Panc1 (cell line): ENCODE measurements around the gene MGME1. TPM values are rescaled to one million over a fixed set of nuclear protein-coding genes. Genes with fewer than 3 reads are reported as not detected.

Experiments used
- ATAC-seq: fragments of 200-7000 bp; cut with Tn5 transposase; 2 replicates; pipeline ENCODE4 v1.9.1; 2020; ENCODE audit warnings: mild to moderate bottlenecking, moderate library complexity
- BruUV-seq: library from RNA; stranded (reverse); fragments of 400-500 nt; replicated peaks from 2 replicates; lab custom pipeline; 2021; lab: Mats Ljungman, UMichigan
- CTCF ChIA-PET: fragments of 300-600 bp; sonication (Branson Sonifier 250); formaldehyde crosslinking; loops from one replicate; lab custom pipeline; 2022; ENCODE audit warnings: antibody characterized with exemption; lab: Charles Lee
- POLR2A ChIA-PET: fragments of 300-600 bp; sonication (Branson Sonifier 250); formaldehyde crosslinking; loops from one replicate; lab custom pipeline; 2022; ENCODE audit warnings: antibody characterized with exemption; lab: Charles Lee
- DNase-seq: peaks from one replicate; pipeline ENCODE4 v3.0.0-alpha.2; 2010; ENCODE audit warnings: low read depth, low spot score
- H3K27ac ChIP-seq: 2 replicates; pipeline ENCODE4 v1.5.1; 2011; ENCODE audit warnings: mild to moderate bottlenecking, low read length, inconsistent platforms
- H3K27me3 ChIP-seq: fragments of 200-500 bp; sonication (Bioruptor generic); 2 replicates; pipeline ENCODE4 v1.6.0; 2014; ENCODE audit warnings: low read length, inconsistent platforms; ENCODE audit not compliant: control insufficient read depth, insufficient read depth
- H3K36me3 ChIP-seq: fragments of 200-500 bp; sonication (Bioruptor generic); 2 replicates; pipeline ENCODE4 v1.5.1; 2014; ENCODE audit warnings: inconsistent platforms, mild to moderate bottlenecking, low read length, moderate library complexity; ENCODE audit not compliant: control insufficient read depth, insufficient read depth
- H3K4me1 ChIP-seq: 2 replicates; pipeline ENCODE4 v1.5.1; 2011; ENCODE audit warnings: inconsistent platforms, mild to moderate bottlenecking, low read length, moderate library complexity; ENCODE audit not compliant: control insufficient read depth, insufficient read depth
- H3K4me3 ChIP-seq, 2 experiments: 2 replicates each; pipeline ENCODE4 v1.5.1; 2011 to 2012; ENCODE audit warnings: low read depth in 2 of 2, low read length in 2 of 2, mild to moderate bottlenecking in 2 of 2, inconsistent platforms in 1 of 2, moderate library complexity in 1 of 2
- H3K9me3 ChIP-seq: fragments of 200-500 bp; sonication (Bioruptor generic); 2 replicates; pipeline ENCODE4 v1.5.1; 2014; ENCODE audit warnings: low read depth, mild to moderate bottlenecking, inconsistent platforms, low read length, moderate library complexity; ENCODE audit not compliant: control insufficient read depth, insufficient read depth
- CTCF ChIP-seq: fragments of 450-650 bp; IDR thresholded peaks from 2 replicates; pipeline ENCODE4 v1.5.1; 2017; ENCODE audit warnings: mild to moderate bottlenecking
- POLR2AphosphoS5 ChIP-seq: IDR thresholded peaks from 2 replicates; pipeline ENCODE4 v1.6.1; 2012; ENCODE audit warnings: mild to moderate bottlenecking, low read depth, low read length, moderate library complexity
- SIN3A ChIP-seq: IDR thresholded peaks from 2 replicates; pipeline ENCODE4 v1.6.1; 2012; ENCODE audit warnings: low read depth, mild to moderate bottlenecking, low read length, moderate library complexity, borderline replicate concordance; ENCODE audit not compliant: insufficient read depth
- TCF7L2 ChIP-seq: IDR thresholded peaks from 2 replicates; pipeline ENCODE4 v1.6.1; 2011; ENCODE audit warnings: mild to moderate bottlenecking, low read depth, low read length, inconsistent platforms
- in situ Hi-C: cut with HindIII; loops from 2 replicates; pipeline ENCODE4 v1.10.0; 2016; ENCODE audit warnings: low sequenced_read_pairs, low pct_unique_long_range_greater_than_20kb
- intact Hi-C: fragments of 100-400 bp; cut with micrococcal nuclease; formaldehyde crosslinking; loops from one replicate; pipeline ENCODE4 v1.10.0; 2022; ENCODE audit not compliant: unreplicated experiment
- total RNA-seq: library from RNA; stranded (reverse); gene quantifications from one replicate; pipeline ENCODE4 v1.2.1, GENCODE V29; 2021; ENCODE audit not compliant: unreplicated experiment
- TF ChIP-seq, protein P1 (sequence below), 2 experiments: IDR thresholded peaks; 2 replicates each; pipeline ENCODE4 v1.6.1; 2011 to 2012; ENCODE audit warnings: low read depth in 2 of 2, control low read depth in 1 of 2, low read length in 1 of 2, mild to moderate bottlenecking in 1 of 2, moderate library complexity in 1 of 2; ENCODE audit not compliant: insufficient read depth in 1 of 2

Gene MGME1
- total RNA-seq, 1 experiment from 2014 or later: 27.0 TPM

DNA sequence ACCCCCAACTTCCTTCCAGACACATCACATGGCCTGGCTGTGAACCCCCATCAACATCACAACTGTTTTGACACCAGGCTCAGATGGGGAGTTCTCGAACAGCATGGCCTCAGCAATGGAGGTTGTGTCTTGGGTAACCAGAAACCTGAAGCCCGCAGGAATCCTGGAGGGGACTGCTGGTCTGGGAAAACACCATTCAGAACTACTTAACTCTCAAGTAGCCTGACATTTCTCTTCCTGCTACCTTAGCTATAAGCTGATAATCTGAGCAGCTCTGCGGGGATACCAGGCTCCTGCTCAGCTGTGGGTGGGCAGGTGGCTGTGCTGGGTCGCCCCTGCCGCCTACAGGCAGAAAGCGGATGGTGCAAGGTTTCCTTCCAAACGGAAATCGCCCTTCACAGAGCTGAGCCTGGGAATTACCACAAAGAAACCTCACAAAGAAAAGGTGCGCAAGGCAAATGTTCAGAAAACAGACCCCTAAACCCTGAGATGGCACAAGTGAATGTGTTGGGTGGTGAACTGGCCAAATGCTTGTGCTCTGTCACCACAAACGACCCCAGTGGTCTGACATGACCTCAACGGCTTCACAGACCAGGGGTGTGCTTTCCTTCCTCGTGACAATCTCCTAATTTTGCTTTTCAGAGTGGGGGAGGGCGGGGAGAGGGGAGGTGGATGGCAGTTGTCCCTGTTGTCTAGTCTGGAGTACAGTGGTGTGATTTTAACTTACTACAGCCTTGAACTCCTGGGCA, 29.8 kb upstream of the MGME1 start:
- no peaks in the 10 kb centered on the region for H3K27me3 ChIP-seq
- ATAC-seq: peak; percentile 89
- H3K4me1 ChIP-seq: peaks cover 39% of the 10 kb centered on the region
- intact Hi-C loops (loop anchor here (1.0 kb wide), 1 partner anchor 434 kb away; no protein-coding TSS in a partner anchor), in situ Hi-C loops (no loop called here)
- DNase-seq: peak; percentile 48
- BruUV-seq: no TSS peak
- CTCF ChIA-PET: interaction anchor here (1.1 kb wide), 1 partner anchor 11 kb away, joined by 3 read pairs; no protein-coding TSS in a partner anchor
- H3K36me3 ChIP-seq: peaks cover 18% of the 10 kb centered on the region
- TF ChIP-seq POLR2AphosphoS5 (peak; percentile 85), SIN3A (0 out of 2 replicates have a peak, but pooled peaks have one; percentile 40), CTCF (peak; percentile 94), TCF7L2 (no peak)
- TF ChIP-seq, protein P1, sequence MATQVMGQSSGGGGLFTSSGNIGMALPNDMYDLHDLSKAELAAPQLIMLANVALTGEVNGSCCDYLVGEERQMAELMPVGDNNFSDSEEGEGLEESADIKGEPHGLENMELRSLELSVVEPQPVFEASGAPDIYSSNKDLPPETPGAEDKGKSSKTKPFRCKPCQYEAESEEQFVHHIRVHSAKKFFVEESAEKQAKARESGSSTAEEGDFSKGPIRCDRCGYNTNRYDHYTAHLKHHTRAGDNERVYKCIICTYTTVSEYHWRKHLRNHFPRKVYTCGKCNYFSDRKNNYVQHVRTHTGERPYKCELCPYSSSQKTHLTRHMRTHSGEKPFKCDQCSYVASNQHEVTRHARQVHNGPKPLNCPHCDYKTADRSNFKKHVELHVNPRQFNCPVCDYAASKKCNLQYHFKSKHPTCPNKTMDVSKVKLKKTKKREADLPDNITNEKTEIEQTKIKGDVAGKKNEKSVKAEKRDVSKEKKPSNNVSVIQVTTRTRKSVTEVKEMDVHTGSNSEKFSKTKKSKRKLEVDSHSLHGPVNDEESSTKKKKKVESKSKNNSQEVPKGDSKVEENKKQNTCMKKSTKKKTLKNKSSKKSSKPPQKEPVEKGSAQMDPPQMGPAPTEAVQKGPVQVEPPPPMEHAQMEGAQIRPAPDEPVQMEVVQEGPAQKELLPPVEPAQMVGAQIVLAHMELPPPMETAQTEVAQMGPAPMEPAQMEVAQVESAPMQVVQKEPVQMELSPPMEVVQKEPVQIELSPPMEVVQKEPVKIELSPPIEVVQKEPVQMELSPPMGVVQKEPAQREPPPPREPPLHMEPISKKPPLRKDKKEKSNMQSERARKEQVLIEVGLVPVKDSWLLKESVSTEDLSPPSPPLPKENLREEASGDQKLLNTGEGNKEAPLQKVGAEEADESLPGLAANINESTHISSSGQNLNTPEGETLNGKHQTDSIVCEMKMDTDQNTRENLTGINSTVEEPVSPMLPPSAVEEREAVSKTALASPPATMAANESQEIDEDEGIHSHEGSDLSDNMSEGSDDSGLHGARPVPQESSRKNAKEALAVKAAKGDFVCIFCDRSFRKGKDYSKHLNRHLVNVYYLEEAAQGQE (IDR thresholded peaks at IDR 0.05; ENCODE audit: insufficient read depth in 1 of 2, low read depth in 2 of 2, low read length in 1 of 2): no peak
- no peak overlapping the region for H3K4me3 ChIP-seq
- peak overlapping the region; percentile 52; the same call in 1 of the 2 replicates for H3K27ac ChIP-seq
- POLR2A ChIA-PET: no interaction called here
- H3K9me3 ChIP-seq: no peaks in the 10 kb centered on the region

- in situ Hi-C loops: no loop called here
- BruUV-seq: no TSS peak
- Histone ChIP-seq H3K4me3 (no peak overlapping the region), H3K27ac (no peak overlapping the region), H3K4me1 (peaks cover 39% of the 10 kb centered on the region), H3K27me3 (no peaks in the 10 kb centered on the region), H3K36me3 (peaks cover 22% of the 10 kb centered on the region), H3K9me3 (no peaks in the 10 kb centered on the region)
- intact Hi-C loops: loop anchor here (1.0 kb wide), 1 partner anchor 434 kb away; no protein-coding TSS in a partner anchor
- CTCF ChIA-PET: interaction anchor here (0.9 to 1.1 kb wide), 2 partner anchors 10 to 257 kb away, joined by 3 to 6 read pairs; partner anchors contain the start of gene RRBP1
- TF ChIP-seq TCF7L2 (no peak), SIN3A (no peak; the same call in 1 of the 2 replicates), CTCF (no peak), POLR2AphosphoS5 (no peak; the same call in 1 of the 2 replicates)
- TF ChIP-seq, protein P1 (IDR thresholded peaks at IDR 0.05; ENCODE audit: insufficient read depth in 1 of 2, low read depth in 2 of 2, low read length in 1 of 2): no peak
- POLR2A ChIA-PET: no interaction called here
- ATAC-seq: peak; percentile 31
- DNase-seq: no peak
Observed at GRCh38 chr20:17939622-17940223, 29.1 kb upstream of the MGME1 start.
